ENCODE results near the gene ALKBH3. TPM values are rescaled to one million over a fixed set of nuclear protein-coding genes. Genes with fewer than 3 reads are reported as not detected.

Gene ALKBH3
- total RNA-seq (2021; fragmentation: NEBNext Ultra II Directional; extraction: Animal tissue kit (Norgen Biotek cat#: 25700)), result 10 to 100 TPM; 24.0 to 35.9 (median 31.5) TPM
- long read RNA-seq, transcript ALKBH3-201 (10 exons, 1,474 nt), result major isoform, 17 of 26 reads
- long read RNA-seq, partial matches to known transcripts, result 3 of 26 reads
- long read RNA-seq, other reads (novel, unspliced or antisense), result 6 of 26 reads

- H3K36me3 Mint-ChIP-seq (ENCODE audit: low read depth), result no peaks in the 10 kb centered on the region
- no peak; the same call in 1 of the 2 replicates for TF ChIP-seq CTCF (IDR thresholded peaks at IDR 0.05)
- H3K27me3 Mint-ChIP-seq (ENCODE audit: insufficient read depth), result no peaks in the 10 kb centered on the region
- no peaks in the 10 kb centered on the region for H3K9me3 Mint-ChIP-seq
- peak within 1 kb of the TSS; percentile 91 for H3K4me3 Mint-ChIP-seq
- peak within 1 kb of the TSS; percentile 75 for H3K27ac Mint-ChIP-seq
- DNase-seq, result peak; percentile 90
- peaks cover 18% of the 10 kb centered on the region for H3K4me1 Mint-ChIP-seq (ENCODE audit: low read depth)
Measured at GRCh38 chr11:43880640-43881159, at the start of gene ALKBH3. TSS of gene ALKBH3 (plus strand) at chr11:43880831. CDS start at chr11:43882653, 1,822 bp downstream.

DNA sequence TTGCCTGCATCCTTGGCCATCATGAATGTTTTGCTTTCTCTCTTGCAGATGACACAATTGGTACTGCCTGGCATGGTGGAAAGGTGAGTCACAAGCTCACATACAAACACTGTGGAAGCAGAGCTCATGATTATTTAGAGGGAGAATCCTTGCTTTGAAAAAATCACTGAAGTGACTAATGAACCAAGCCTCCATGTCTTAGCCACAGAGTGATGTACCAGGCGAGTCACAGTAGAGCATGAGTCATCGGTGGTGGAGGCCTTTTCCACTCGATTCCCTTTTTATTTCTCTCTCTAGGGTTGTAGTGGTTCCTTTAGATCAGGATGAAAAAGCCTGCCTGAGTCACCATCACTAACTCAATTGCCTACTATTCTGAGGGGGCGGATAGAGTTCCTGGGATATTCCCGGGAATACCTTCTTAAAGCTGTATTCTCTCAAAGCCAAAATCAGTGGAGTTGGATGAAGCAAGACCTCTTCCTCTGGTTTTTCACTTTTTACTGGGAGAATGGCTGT is 49.6 kb upstream of the ALKBH3 start:
- H3K27ac Mint-ChIP-seq, result peak overlapping the region; percentile 80
- TF ChIP-seq CTCF (IDR thresholded peaks at IDR 0.05), result no peak
- peaks cover 5% of the 10 kb centered on the region; the same call in 1 of the 2 replicates for H3K36me3 Mint-ChIP-seq (ENCODE audit: low read depth)
- peak; percentile 100 for DNase-seq
- H3K4me3 Mint-ChIP-seq, result peak overlapping the region; percentile 74
- H3K4me1 Mint-ChIP-seq (ENCODE audit: low read depth), result peaks cover 35% of the 10 kb centered on the region
- no peaks in the 10 kb centered on the region for H3K9me3 Mint-ChIP-seq
- no peaks in the 10 kb centered on the region for H3K27me3 Mint-ChIP-seq (ENCODE audit: insufficient read depth)

- no peak for TF ChIP-seq CTCF (IDR thresholded peaks at IDR 0.05)
- Mint-ChIP-seq H3K27ac (no peak overlapping the region), H3K36me3 (ENCODE audit: low read depth) (peaks cover 5% of the 10 kb centered on the region; the same call in 1 of the 2 replicates), H3K4me1 (ENCODE audit: low read depth) (peaks cover 42% of the 10 kb centered on the region), H3K27me3 (ENCODE audit: insufficient read depth) (no peaks in the 10 kb centered on the region), H3K4me3 (no peak overlapping the region), H3K9me3 (no peaks in the 10 kb centered on the region)
- DNase-seq, result no peak
Measured at GRCh38 chr11:43832536-43832935, 48.1 kb upstream of the ALKBH3 start.

DNA sequence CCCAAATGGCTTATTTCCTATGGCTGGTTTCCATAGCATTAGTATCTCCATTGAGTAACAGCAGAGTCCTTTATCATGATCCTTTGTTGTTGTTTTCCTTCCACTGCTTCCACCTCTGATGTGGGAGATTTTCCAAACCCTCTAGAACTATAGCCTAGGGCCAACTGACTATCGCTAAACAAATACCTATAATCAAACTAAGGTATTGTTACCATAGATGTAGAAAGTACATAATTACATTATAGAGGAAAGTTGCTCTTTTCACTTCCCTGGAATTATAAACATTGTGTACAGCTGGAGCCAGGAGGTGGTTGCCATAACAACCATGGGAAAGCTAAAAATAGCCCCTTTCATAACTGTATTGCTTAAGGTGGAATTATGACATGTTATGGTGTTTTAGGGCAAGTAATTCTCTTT is 47.0 kb upstream of the ALKBH3 start:
- TF ChIP-seq CTCF (IDR thresholded peaks at IDR 0.05), result no peak
- peak; percentile 50 for DNase-seq
- peak overlapping the region; percentile 85 for H3K27ac Mint-ChIP-seq
- H3K36me3 Mint-ChIP-seq (ENCODE audit: low read depth), result peaks cover 8% of the 10 kb centered on the region; the same call in 1 of the 2 replicates
- no peaks in the 10 kb centered on the region for H3K9me3 Mint-ChIP-seq
- no peaks in the 10 kb centered on the region for H3K27me3 Mint-ChIP-seq (ENCODE audit: insufficient read depth)
- no peak overlapping the region for H3K4me3 Mint-ChIP-seq
- H3K4me1 Mint-ChIP-seq (ENCODE audit: low read depth), result peaks cover 53% of the 10 kb centered on the region

DNA sequence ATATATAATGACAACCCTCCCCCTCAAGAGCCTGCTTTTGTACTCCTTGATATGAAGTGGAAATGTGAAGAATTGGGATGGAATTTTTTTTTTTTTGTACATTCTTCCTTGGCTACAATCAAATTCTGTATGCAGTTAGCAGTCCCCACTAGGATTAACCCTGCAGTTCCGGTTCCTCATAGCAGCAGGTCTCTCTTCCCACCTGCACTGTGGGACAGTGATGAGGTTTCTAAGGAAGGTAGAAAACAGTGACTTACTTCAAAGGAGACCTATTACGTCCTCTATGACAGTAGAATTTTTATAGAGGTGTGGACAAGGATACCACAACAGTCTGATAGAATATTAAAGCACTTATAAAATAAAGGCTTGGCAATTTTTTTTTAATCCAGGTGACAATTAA is 46.3 kb upstream of the ALKBH3 start:
- H3K4me3 Mint-ChIP-seq, result no peak overlapping the region
- no peaks in the 10 kb centered on the region for H3K27me3 Mint-ChIP-seq (ENCODE audit: insufficient read depth)
- H3K36me3 Mint-ChIP-seq (ENCODE audit: low read depth), result peaks cover 10% of the 10 kb centered on the region; the same call in 1 of the 2 replicates
- H3K9me3 Mint-ChIP-seq, result no peaks in the 10 kb centered on the region
- no peak for TF ChIP-seq CTCF (IDR thresholded peaks at IDR 0.05)
- peaks cover 54% of the 10 kb centered on the region for H3K4me1 Mint-ChIP-seq (ENCODE audit: low read depth)
- DNase-seq, result no peak
- no peak overlapping the region for H3K27ac Mint-ChIP-seq

All from HFFc6 (cell line).